Astrocyte of the cerebellum (primary cell): ENCODE measurements around the gene SYT7.

Experiments
- DNase-seq: peaks from one replicate; pipeline ENCODE4 v3.0.0-alpha.2; 2011; ENCODE audit warnings: low read depth
- H3K4me3 ChIP-seq: 2 replicates; pipeline ENCODE4 v1.5.1; 2011; ENCODE audit warnings: mild to moderate bottlenecking, low read depth, low read length, moderate library complexity
- in situ Hi-C: cut with HindIII; loops from 2 replicates; pipeline ENCODE4 v1.10.0; 2017; ENCODE audit warnings: low sequenced_read_pairs
- TF ChIP-seq, protein P1 (sequence below): IDR thresholded peaks from 2 replicates; pipeline ENCODE4 v1.5.1; 2012; ENCODE audit warnings: low read length, low read depth, moderate library complexity, mild to moderate bottlenecking; ENCODE audit errors: missing control alignments

SYT7 gene

DNA sequence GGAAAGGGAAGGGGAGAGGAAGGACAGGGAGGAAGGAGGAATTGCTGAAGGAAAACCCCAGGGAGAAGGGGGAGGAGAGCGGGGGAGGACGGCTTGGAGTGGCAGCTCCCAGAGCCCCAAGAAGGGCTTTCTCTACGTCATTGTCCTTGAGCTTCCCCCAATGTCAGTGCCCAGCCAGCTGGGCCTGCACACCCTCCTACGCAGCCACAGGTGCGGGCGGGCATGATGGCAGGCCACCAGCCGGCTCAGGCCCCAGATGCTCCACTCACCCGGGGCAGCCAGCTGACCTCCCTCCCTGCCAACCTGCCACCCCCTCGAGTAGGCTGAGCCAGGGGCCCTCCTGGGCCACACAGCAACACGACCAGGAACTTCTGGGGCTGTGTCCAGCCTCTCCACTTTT is 11.2 kb downstream of the SYT7 start:
- no peak overlapping the region for H3K4me3 ChIP-seq
- in situ Hi-C loops = no loop called here
- no peak for DNase-seq
- TF ChIP-seq, protein P1, sequence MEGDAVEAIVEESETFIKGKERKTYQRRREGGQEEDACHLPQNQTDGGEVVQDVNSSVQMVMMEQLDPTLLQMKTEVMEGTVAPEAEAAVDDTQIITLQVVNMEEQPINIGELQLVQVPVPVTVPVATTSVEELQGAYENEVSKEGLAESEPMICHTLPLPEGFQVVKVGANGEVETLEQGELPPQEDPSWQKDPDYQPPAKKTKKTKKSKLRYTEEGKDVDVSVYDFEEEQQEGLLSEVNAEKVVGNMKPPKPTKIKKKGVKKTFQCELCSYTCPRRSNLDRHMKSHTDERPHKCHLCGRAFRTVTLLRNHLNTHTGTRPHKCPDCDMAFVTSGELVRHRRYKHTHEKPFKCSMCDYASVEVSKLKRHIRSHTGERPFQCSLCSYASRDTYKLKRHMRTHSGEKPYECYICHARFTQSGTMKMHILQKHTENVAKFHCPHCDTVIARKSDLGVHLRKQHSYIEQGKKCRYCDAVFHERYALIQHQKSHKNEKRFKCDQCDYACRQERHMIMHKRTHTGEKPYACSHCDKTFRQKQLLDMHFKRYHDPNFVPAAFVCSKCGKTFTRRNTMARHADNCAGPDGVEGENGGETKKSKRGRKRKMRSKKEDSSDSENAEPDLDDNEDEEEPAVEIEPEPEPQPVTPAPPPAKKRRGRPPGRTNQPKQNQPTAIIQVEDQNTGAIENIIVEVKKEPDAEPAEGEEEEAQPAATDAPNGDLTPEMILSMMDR = no peak

DNA sequence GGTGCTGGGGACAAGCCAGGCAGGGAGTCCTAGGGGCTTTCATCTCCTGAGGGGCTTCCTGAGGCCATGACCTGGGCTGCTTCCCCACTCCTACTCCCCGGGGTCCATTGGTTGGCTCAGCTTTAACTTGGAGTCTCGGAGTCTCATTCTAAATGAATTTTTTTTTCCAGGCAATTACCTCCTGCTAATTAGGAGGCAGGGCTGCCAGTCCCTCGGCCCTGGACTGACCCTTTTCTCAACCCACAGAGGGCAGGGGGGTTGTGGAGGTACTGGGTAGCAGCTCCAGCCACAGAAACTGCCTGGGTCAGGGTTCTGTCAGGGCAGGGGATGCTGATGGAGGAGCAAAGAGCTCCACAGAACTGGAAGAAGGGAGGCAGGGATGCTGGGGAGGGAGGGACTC is 11.9 kb downstream of the SYT7 start:
- no peak overlapping the region for H3K4me3 ChIP-seq
- no peak for DNase-seq
- TF ChIP-seq, protein P1 = no peak
- in situ Hi-C loops = no loop called here

DNA sequence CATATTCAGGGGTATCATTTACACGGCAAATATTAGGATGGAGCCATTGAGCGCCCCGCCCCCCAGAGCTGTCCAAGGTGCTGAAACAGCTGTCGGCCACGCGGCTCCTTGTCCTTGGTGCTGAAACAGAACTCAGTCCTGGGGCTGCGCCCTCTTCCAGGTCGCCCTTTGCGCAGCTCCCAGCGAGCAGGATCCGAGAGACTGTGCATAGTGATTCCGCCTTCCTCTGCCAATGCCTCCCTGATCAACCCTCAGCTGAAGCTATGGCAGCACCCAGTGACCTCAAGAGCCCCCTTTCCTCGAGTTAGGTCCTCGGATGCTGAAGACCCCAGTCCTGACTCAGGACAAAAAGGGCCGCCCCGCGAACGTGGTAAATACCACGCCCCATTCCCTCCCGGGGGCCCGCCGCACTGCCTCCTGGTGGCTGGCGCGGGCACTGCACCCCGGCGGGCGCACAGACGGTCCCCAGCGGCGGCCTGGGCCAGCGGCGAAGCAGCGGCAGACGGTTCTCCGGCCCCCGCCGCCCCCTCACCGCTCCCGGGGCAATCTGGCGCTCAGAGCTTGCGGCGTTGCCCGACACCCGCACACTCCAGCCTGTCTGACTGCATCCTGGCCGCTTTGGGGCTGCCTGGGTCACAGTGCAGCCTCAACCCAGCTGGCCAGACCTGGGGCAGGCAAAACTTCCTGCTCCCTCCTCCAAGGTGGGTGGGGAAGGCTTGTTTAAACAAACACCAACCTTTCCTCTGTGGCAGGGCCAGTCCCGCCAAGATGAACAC is 13.4 kb downstream of the SYT7 start:
- no peak overlapping the region for H3K4me3 ChIP-seq
- TF ChIP-seq, protein P1 = peak; percentile 40
- DNase-seq = peak; percentile 28
- in situ Hi-C loops = no loop called here

DNA sequence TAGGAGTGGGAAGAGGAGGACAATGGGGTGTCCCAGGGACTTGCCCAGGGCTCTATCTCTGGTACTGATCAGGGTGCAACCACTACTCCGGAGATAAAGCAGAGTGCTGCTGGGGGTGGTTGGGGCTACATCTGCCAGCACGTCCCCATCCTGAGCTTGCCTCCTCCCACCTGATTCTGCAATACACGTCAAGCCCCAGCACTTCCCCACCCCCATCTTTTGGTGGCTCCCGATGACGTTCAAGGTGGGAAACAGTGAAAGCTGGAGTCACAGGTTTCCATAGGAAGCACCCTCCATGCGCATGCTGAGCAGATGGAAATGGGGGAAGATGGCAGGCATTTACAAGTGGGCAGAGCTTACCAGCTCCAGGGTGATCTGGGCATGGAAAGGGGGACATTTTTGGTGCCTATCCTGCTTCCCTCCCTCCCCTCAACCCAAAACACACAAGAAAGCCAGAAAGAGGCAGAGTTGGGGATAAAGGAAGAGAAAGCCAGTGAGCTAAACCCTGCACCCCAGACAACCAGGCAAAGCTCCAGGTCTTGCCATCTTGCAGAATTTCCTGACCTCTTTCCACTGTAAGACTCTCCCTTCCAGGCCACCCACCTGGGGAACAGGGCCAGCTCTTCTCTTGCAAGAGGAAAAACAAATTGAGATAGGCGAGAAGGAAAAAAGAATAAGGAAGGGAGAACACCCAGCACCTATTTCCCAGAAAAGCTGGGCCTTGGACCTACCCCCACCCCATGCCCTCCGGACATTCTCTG is 15.8 kb downstream of the SYT7 start:
- in situ Hi-C loops = no loop called here
- no peak overlapping the region for H3K4me3 ChIP-seq
- DNase-seq = no peak
- TF ChIP-seq, protein P1 = no peak

DNA sequence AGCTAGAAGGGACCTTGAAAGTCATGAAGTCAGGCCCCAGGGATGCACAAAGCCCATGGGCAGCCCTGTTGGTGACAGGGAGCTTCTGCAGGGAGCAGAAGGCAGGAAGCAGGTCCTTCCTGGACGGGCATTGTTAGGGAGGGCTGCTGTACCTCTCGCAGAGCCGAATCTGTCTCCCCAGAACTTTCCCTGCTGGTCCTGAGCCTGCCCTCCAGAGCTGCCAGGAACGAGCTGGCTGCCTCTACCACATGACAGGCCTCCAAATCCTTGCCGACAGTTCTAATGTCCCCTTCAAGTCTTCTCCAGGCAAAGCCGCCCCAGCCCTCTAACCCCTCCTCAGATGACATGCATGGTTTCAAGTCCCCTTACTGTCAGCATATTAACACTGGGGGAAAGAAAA is 20.1 kb downstream of the SYT7 start:
- in situ Hi-C loops = no loop called here
- TF ChIP-seq, protein P1 = no peak
- no peak overlapping the region for H3K4me3 ChIP-seq
- no peak for DNase-seq

DNA sequence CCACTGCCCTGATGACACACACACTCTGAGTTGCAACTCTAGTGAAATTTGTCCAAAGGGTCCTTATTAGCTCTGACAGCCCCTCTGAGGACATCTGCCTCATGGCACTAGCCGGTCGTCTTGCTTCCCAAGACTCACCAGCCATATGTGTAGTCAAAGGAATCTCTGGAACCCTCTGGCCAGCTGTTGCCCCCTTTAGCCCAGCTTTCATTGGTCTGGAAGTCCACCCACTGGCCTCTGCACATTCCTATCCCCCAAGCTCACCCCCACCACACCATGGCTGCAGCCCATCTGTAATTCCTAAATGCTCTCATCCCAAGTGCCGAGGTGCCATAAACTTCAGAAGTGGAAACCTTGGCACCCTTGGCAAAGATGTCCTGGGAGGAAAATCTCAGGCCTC is 24.3 kb downstream of the SYT7 start:
- TF ChIP-seq, protein P1 = no peak
- no peak for DNase-seq
- no peak overlapping the region for H3K4me3 ChIP-seq
- in situ Hi-C loops = no loop called here
